Calu3 (cell line): Measurements from ENCODE around the gene PSMB7. TPM values are rescaled to one million over a fixed set of nuclear protein-coding genes. Genes with fewer than 3 reads are reported as not detected.

ENCODE experiments used
- BruUV-seq: library from RNA; stranded (reverse); fragments of 400-500 nt; replicated peaks from 2 replicates; lab custom pipeline; 2021; lab: Mats Ljungman, UMichigan
- CTCF ChIA-PET: fragments of 300-600 bp; sonication (Branson Sonifier 250); formaldehyde crosslinking; loops from one replicate; lab custom pipeline; 2022; ENCODE audit warnings: antibody characterized with exemption; lab: Charles Lee
- DNase-seq: peaks from one replicate; pipeline ENCODE4 v3.0.0; 2022
- H3K27ac Mint-ChIP-seq: one replicate; pipeline ENCODE4 v1.8.0; 2022; ENCODE audit warnings: mixed read lengths; ENCODE audit not compliant: unreplicated experiment
- H3K27me3 Mint-ChIP-seq: one replicate; pipeline ENCODE4 v1.8.0; 2022; ENCODE audit warnings: mixed read lengths; ENCODE audit not compliant: unreplicated experiment
- H3K36me3 Mint-ChIP-seq: one replicate; pipeline ENCODE4 v1.8.0; 2022; ENCODE audit warnings: mild to moderate bottlenecking, moderate library complexity, mixed read lengths; ENCODE audit not compliant: insufficient read depth, unreplicated experiment
- H3K4me1 Mint-ChIP-seq: one replicate; pipeline ENCODE4 v1.8.0; 2022; ENCODE audit warnings: mild to moderate bottlenecking, low read depth, mixed read lengths; ENCODE audit not compliant: unreplicated experiment
- H3K4me3 Mint-ChIP-seq: one replicate; pipeline ENCODE4 v1.8.0; 2022; ENCODE audit warnings: mild to moderate bottlenecking, low read depth, moderate library complexity, mixed read lengths; ENCODE audit not compliant: unreplicated experiment
- H3K9me3 Mint-ChIP-seq: one replicate; pipeline ENCODE4 v1.8.0; 2022; ENCODE audit warnings: low read depth, mixed read lengths; ENCODE audit not compliant: unreplicated experiment
- intact Hi-C: fragments of 100-400 bp; cut with micrococcal nuclease; formaldehyde crosslinking; loops from one replicate; pipeline ENCODE4 v1.10.0; 2022; ENCODE audit not compliant: unreplicated experiment
- total RNA-seq: library from RNA; stranded (reverse); gene quantifications from 2 replicates; pipeline ENCODE4 v1.2.3, GENCODE V29; 2022
- TF ChIP-seq, protein P1 (sequence below): fragments of 200-600 bp; IDR thresholded peaks from one replicate; pipeline ENCODE4 v1.8.0; 2022; ENCODE audit warnings: antibody characterized with exemption; ENCODE audit not compliant: unreplicated experiment

PSMB7 gene
- total RNA-seq, 1 experiment from 2014 or later = 137 TPM

DNA sequence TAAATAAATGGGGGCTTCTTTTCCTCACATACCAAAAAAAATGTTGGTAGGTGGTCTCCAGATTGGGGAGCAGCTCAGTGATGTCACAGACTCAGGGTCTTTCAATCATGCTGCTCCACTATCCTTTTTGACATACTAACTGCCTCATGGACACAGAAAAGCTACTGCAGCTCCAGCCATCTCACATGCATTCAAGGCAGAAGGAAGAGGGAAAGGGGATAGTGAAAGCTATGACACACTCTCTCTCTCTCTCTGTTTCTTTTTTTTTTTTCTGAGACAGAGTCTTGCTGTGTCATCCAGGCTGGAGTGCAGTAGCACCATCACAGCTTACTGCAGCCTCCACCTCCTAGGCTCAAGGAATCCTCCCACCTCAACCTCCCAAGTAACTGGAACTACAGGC, 27.1 kb upstream of the PSMB7 start:
- BruUV-seq = no TSS peak
- H3K27ac Mint-ChIP-seq = no peak overlapping the region
- peaks cover 6% of the 10 kb centered on the region for H3K4me1 Mint-ChIP-seq
- DNase-seq = no peak
- no peak overlapping the region for H3K4me3 Mint-ChIP-seq
- H3K36me3 Mint-ChIP-seq = no peaks in the 10 kb centered on the region
- H3K27me3 Mint-ChIP-seq = peaks cover 42% of the 10 kb centered on the region
- TF ChIP-seq, protein P1, sequence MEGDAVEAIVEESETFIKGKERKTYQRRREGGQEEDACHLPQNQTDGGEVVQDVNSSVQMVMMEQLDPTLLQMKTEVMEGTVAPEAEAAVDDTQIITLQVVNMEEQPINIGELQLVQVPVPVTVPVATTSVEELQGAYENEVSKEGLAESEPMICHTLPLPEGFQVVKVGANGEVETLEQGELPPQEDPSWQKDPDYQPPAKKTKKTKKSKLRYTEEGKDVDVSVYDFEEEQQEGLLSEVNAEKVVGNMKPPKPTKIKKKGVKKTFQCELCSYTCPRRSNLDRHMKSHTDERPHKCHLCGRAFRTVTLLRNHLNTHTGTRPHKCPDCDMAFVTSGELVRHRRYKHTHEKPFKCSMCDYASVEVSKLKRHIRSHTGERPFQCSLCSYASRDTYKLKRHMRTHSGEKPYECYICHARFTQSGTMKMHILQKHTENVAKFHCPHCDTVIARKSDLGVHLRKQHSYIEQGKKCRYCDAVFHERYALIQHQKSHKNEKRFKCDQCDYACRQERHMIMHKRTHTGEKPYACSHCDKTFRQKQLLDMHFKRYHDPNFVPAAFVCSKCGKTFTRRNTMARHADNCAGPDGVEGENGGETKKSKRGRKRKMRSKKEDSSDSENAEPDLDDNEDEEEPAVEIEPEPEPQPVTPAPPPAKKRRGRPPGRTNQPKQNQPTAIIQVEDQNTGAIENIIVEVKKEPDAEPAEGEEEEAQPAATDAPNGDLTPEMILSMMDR = no peak
- no peaks in the 10 kb centered on the region for H3K9me3 Mint-ChIP-seq
- intact Hi-C loops = no loop called here
- CTCF ChIA-PET = interaction anchor here (0.6 kb wide), 1 partner anchor 23 kb away, joined by 3 read pairs; no protein-coding TSS in a partner anchor

DNA sequence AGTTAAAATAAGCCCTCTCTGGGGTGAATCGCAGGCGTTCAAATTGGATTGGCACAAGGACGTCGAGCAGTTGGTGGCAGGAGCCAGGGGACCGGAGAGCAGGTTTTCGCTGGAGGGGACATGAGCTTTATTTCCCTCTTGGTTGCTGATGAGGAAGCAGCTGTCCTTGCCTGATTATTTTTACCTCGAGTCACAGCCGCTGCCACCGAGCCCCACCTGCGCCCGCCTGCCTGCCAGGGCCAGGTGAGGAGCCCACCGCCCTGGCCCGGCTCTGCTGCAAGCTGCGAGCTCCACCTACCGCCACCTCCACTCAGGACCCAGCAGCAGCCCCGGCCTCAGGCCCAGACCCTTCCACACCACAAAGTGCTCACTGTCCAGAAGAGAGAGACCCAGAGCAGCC, 26.0 kb upstream of the PSMB7 start:
- CTCF ChIA-PET = interaction anchor here (0.7 kb wide), 1 partner anchor 11 kb away, joined by 3 read pairs; no protein-coding TSS in a partner anchor
- Mint-ChIP-seq H3K4me3 (no peak overlapping the region), H3K9me3 (no peaks in the 10 kb centered on the region), H3K36me3 (no peaks in the 10 kb centered on the region), H3K4me1 (no peaks in the 10 kb centered on the region), H3K27me3 (peaks cover 42% of the 10 kb centered on the region), H3K27ac (no peak overlapping the region)
- DNase-seq = no peak
- intact Hi-C loops = no loop called here
- BruUV-seq = no TSS peak
- TF ChIP-seq, protein P1 = no peak

DNA sequence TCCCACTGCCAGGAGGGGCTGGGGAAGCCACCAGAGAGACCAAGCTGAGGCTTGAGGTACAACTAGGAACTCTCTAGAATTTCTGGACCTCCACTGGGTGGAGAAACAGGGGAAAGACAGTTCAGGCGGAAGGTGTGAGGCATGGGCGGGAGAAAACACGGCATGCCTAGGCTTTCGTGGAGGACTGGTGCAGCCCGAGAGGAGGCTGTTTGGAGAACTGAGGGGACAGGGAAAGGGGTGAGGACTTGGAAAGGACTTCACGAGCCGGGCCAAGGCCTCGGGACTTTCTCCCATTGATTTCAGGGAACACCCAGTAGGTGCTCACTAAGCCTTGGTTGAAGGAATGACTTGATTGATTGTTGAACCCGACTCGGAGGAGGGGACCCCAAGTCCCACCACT, 25.5 kb upstream of the PSMB7 start:
- Mint-ChIP-seq H3K4me1 (no peaks in the 10 kb centered on the region), H3K9me3 (no peaks in the 10 kb centered on the region), H3K36me3 (no peaks in the 10 kb centered on the region), H3K27me3 (peaks cover 42% of the 10 kb centered on the region), H3K27ac (no peak overlapping the region), H3K4me3 (no peak overlapping the region)
- intact Hi-C loops = no loop called here
- BruUV-seq = no TSS peak
- TF ChIP-seq, protein P1 = no peak
- DNase-seq = no peak
- CTCF ChIA-PET = interaction anchor here (0.7 kb wide), 1 partner anchor 11 kb away, joined by 3 read pairs; no protein-coding TSS in a partner anchor

DNA sequence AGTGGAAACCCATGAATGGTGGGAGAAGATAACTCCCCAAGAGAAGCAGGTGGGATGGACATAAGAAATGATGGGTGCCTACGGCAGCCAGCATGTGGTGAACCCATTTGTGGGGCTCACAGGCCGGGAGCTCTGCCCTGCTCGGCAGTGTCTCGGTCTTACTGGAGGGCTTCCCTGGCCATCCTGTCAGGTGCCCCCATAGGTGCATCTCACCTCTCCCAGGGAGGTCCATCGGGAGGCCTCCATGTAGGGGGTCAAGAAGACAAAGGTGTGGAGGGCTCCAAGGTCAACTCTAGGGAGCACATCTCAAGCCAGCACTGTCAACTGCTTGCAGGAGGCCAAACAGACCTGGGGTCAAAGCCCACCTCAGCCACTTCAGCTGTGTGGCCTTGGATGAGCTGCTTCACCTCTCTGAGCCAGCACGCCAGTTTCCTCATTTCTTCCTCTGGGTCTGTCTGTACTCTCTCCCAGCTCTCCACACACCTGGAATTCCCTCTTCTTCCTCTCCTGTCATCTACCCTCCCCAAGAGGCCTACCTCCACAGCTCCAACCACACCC, 24.5 kb upstream of the PSMB7 start:
- Mint-ChIP-seq H3K4me1 (no peaks in the 10 kb centered on the region), H3K27ac (no peak overlapping the region), H3K27me3 (peaks cover 44% of the 10 kb centered on the region), H3K9me3 (no peaks in the 10 kb centered on the region), H3K36me3 (no peaks in the 10 kb centered on the region), H3K4me3 (no peak overlapping the region)
- CTCF ChIA-PET = no interaction called here
- TF ChIP-seq, protein P1 = no peak
- intact Hi-C loops = no loop called here
- no TSS peak for BruUV-seq
- DNase-seq = no peak
